ENCODE results near the gene GLUL. TPM values are rescaled to one million over a fixed set of nuclear protein-coding genes. Genes with fewer than 3 reads are reported as not detected.
"Not testable (repeated sequence)": the region's sequence is repeated elsewhere in the genome, so short reads cannot be mapped to it uniquely, and the experiment has no call there.

Gene GLUL
- polyA plus RNA-seq, 1 donor = 292 TPM

GRCh38 chr1:182370532-182370931, 21.1 kb downstream of the GLUL start:
- no peak for DNase-seq

- no peak for DNase-seq
These were observed 22.7 kb downstream of the GLUL start for GRCh38 chr1:182368903-182369302.

- DNase-seq = no peak
These were observed 23.2 kb downstream of the GLUL start for GRCh38 chr1:182368358-182368757.

- no peak for DNase-seq
These were observed 23.7 kb downstream of the GLUL start for GRCh38 chr1:182367926-182368325.

GRCh38 chr1:182366596-182366995, 25.0 kb downstream of the GLUL start:
- DNase-seq = no peak

GRCh38 chr1:182359645-182360044, 31.9 kb downstream of the GLUL start:
- DNase-seq = no peak

GRCh38 chr1:182357913-182358312, 33.7 kb downstream of the GLUL start:
- DNase-seq = no peak

- no peak for DNase-seq
These were observed 34.4 kb downstream of the GLUL start for GRCh38 chr1:182357171-182357570.

GRCh38 chr1:182355723-182356098, 35.9 kb downstream of the GLUL start:
- no peak for DNase-seq

GRCh38 chr1:182351790-182352364, 39.7 kb downstream of the GLUL start:
- DNase-seq = no peak

GRCh38 chr1:182350839-182351238, 40.8 kb downstream of the GLUL start:
- no peak for DNase-seq

GRCh38 chr1:182348961-182349747, 42.4 kb downstream of the GLUL start:
- no peak for DNase-seq

GRCh38 chr1:182347019-182347418, 44.6 kb downstream of the GLUL start:
- DNase-seq = no peak

GRCh38 chr1:182340233-182341058, 51.1 kb downstream of the GLUL start:
- DNase-seq = no peak

- DNase-seq = no peak
These were observed 51.9 kb downstream of the GLUL start for GRCh38 chr1:182339684-182340083.

GRCh38 chr1:182338806-182339370, 52.7 kb downstream of the GLUL start:
- no peak for DNase-seq

GRCh38 chr1:182337736-182338571, 53.6 kb downstream of the GLUL start:
- DNase-seq = no peak

GRCh38 chr1:182335771-182336566, 55.6 kb downstream of the GLUL start:
- no peak for DNase-seq

- DNase-seq = not testable (repeated sequence)
These were observed 58.5 kb downstream of the GLUL start for GRCh38 chr1:182333071-182333571.

GRCh38 chr1:182332261-182333060, 59.1 kb downstream of the GLUL start:
- DNase-seq = no peak

Data from left kidney (tissue), 2 donors.